Fibroblast of villous mesenchyme (primary cell): ENCODE results near the gene CORO2A. TPM values are rescaled to one million over a fixed set of nuclear protein-coding genes. Genes with fewer than 3 reads are reported as not detected.

Experiments
- DNase-seq: peaks from one replicate; pipeline ENCODE4 v3.0.0-alpha.2; 2010; ENCODE audit warnings: low read depth
- H3K4me3 ChIP-seq: 2 replicates; pipeline ENCODE4 v1.5.1; 2011; ENCODE audit warnings: low read depth, mild to moderate bottlenecking, low read length
- CTCF ChIP-seq: IDR thresholded peaks from 2 replicates; pipeline ENCODE4 v1.5.1; 2012; ENCODE audit warnings: low read depth, mild to moderate bottlenecking, low read length; ENCODE audit not compliant: insufficient read depth
- total RNA-seq: library from RNA; depleted of rRNA; stranded (reverse); fragments of >200 nt; gene quantifications from 2 replicates; pipeline ENCODE4 v1.2.3, GENCODE V29; 2012

CORO2A gene
- total RNA-seq, 1 donor = 2.2 TPM

GRCh38 chr9:98234245-98234825 is 41.9 kb upstream of the CORO2A start:
- peak; percentile 12 for TF ChIP-seq CTCF
- H3K4me3 ChIP-seq = no peak overlapping the region
- peak; percentile 87 for DNase-seq

GRCh38 chr9:98232926-98233325 is 40.5 kb upstream of the CORO2A start:
- TF ChIP-seq CTCF = no peak

GRCh38 chr9:98231770-98232478 is 39.5 kb upstream of the CORO2A start:
- TF ChIP-seq CTCF = no peak
- DNase-seq = peak; percentile 89
- H3K4me3 ChIP-seq = no peak overlapping the region

More at GRCh38 chr9:98232926-98233325, 40.5 kb upstream of the CORO2A start:
- no peak overlapping the region for H3K4me3 ChIP-seq
- DNase-seq = no peak

DNA sequence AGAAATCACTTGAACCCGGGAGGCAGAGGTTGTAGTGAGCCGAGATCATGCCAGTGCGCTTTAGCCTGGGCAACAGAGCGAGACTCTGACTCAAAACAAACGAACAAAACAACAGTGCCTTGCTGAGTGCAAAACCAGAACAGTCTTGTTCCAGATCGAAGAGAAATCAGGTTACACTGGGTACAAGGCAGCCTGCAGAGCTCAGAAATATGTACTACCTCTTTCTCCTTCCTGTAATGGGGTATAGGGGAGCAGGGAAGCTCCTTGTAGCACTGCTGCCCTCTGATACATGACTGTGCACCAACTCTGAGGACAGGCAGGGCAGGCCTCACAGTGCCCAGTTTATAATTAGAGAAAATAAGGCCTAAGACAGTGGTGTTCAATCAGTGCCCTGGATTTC is 38.4 kb upstream of the CORO2A start:
- no peak overlapping the region for H3K4me3 ChIP-seq
- no peak for DNase-seq
- no peak for TF ChIP-seq CTCF

- peak; percentile 72 for DNase-seq
- no peak for TF ChIP-seq CTCF
- no peak overlapping the region for H3K4me3 ChIP-seq
Observed at GRCh38 chr9:98230304-98230703, 37.9 kb upstream of the CORO2A start.

- no peak for TF ChIP-seq CTCF
- no peak overlapping the region for H3K4me3 ChIP-seq
- DNase-seq = no peak
Observed at GRCh38 chr9:98229620-98230019, 37.2 kb upstream of the CORO2A start.

GRCh38 chr9:98229090-98229395 is 36.6 kb upstream of the CORO2A start:
- no peak for TF ChIP-seq CTCF
- no peak for DNase-seq
- no peak overlapping the region for H3K4me3 ChIP-seq
